D721Med (cell line): Measurements from ENCODE around the gene KRT14.
"Not testable (repeated sequence)": the region's sequence is repeated elsewhere in the genome, so short reads cannot be mapped to it uniquely, and the experiment has no call there.

Experiments
- DNase-seq: peaks from one replicate; pipeline ENCODE4 v3.0.0; 2011; ENCODE audit warnings: low spot score; ENCODE audit not compliant: insufficient read length
- FAIRE-seq: peaks from 2 replicates; lab custom pipeline; 2011; peaks lifted over from hg19 to GRCh38; lab: Jason Lieb, UNC
- CTCF ChIP-seq: IDR thresholded peaks from 2 replicates; pipeline ENCODE4 v1.5.1; 2012; ENCODE audit warnings: mild to moderate bottlenecking, control low read depth; ENCODE audit not compliant: insufficient read depth; ENCODE audit errors: missing control alignments

The KRT14 gene

GRCh38 chr17:41613277-41614082, 26.8 kb upstream of the KRT14 start:
- no peak for DNase-seq
- FAIRE-seq: no peak
- no peak for TF ChIP-seq CTCF

- FAIRE-seq, DNase-seq: not testable (repeated sequence)
Measured at GRCh38 chr17:41612376-41613160, 25.9 kb upstream of the KRT14 start, which contains the start of gene KRT16. TSS of gene KRT16 (minus strand) at chr17:41612767. CDS start at chr17:41612688, 79 bp downstream.

- no peak for TF ChIP-seq CTCF
- DNase-seq: no peak
- FAIRE-seq: no peak
Measured at GRCh38 chr17:41610965-41611640, 24.4 kb upstream of the KRT14 start.

- not testable (repeated sequence) for FAIRE-seq, DNase-seq
- TF ChIP-seq CTCF: peak; percentile 28
Measured at GRCh38 chr17:41610061-41610517, 23.4 kb upstream of the KRT14 start.

GRCh38 chr17:41606930-41607329, 20.2 kb upstream of the KRT14 start:
- FAIRE-seq: not testable (repeated sequence)

GRCh38 chr17:41602524-41602923, 15.8 kb upstream of the KRT14 start:
- FAIRE-seq: no peak
- no peak for TF ChIP-seq CTCF
- no peak for DNase-seq

More at GRCh38 chr17:41606930-41607329, 20.2 kb upstream of the KRT14 start:
- DNase-seq: not testable (repeated sequence)

GRCh38 chr17:41600318-41600717, 13.6 kb upstream of the KRT14 start:
- FAIRE-seq (no peak), DNase-seq (no peak)
- TF ChIP-seq CTCF: no peak

GRCh38 chr17:41599680-41600079, 13.0 kb upstream of the KRT14 start:
- no peak for TF ChIP-seq CTCF
- DNase-seq: no peak
- FAIRE-seq: no peak
